ENCODE results near the gene CORIN.
A peak's percentile ranks its signal among the peaks of the same experiment; 100 is the strongest.

CORIN gene

GRCh38 chr4:47837908-47838294, at the start of gene CORIN:
Gene CORIN, minus strand, starts transcription at chr4:47838067. Its CDS starts 118 bp downstream, at chr4:47837949.
- no peak for DNase-seq

- peak; percentile 9 for DNase-seq
These were observed 44.4 kb upstream of the CORIN start for GRCh38 chr4:47882228-47882627.

GRCh38 chr4:47879458-47879857, 41.6 kb upstream of the CORIN start:
- no peak for DNase-seq

GRCh38 chr4:47876784-47877546, 39.1 kb upstream of the CORIN start:
- no peak for DNase-seq

GRCh38 chr4:47876310-47876709, 38.4 kb upstream of the CORIN start:
- DNase-seq, result no peak

- DNase-seq, result no peak
These were observed 36.1 kb upstream of the CORIN start for GRCh38 chr4:47873877-47874541.

- peak; percentile 41 for DNase-seq
These were observed 25.6 kb upstream of the CORIN start for GRCh38 chr4:47863486-47863885.

GRCh38 chr4:47862297-47862696, 24.4 kb upstream of the CORIN start:
- peak; percentile 84 for DNase-seq

GRCh38 chr4:47860305-47860704, 22.4 kb upstream of the CORIN start:
- no peak for DNase-seq

- no peak for DNase-seq
These were observed 20.1 kb upstream of the CORIN start for GRCh38 chr4:47858006-47858405.

GRCh38 chr4:47856713-47857112, 18.8 kb upstream of the CORIN start:
- DNase-seq, result no peak

- peak; percentile 76 for DNase-seq
These were observed 17.5 kb upstream of the CORIN start for GRCh38 chr4:47855350-47855749.

- DNase-seq, result peak; percentile 74
These were observed 14.3 kb upstream of the CORIN start for GRCh38 chr4:47852136-47852535.

- DNase-seq, result no peak
These were observed 11.6 kb upstream of the CORIN start for GRCh38 chr4:47849466-47849865.

GRCh38 chr4:47848041-47848440, 10.2 kb upstream of the CORIN start:
- DNase-seq, result no peak

- no peak for DNase-seq
These were observed 5.1 kb upstream of the CORIN start for GRCh38 chr4:47842985-47843384.

- no peak for DNase-seq
These were observed 2.4 kb upstream of the CORIN start for GRCh38 chr4:47840291-47840690.

GRCh38 chr4:47839259-47839658, 1.4 kb upstream of the CORIN start:
- DNase-seq, result peak; percentile 55

- no peak for DNase-seq
These were observed 578 bp upstream of the CORIN start for GRCh38 chr4:47838445-47838844.

GRCh38 chr4:47837094-47837907, 566 bp downstream of the CORIN start:
- DNase-seq, result peak; percentile 48

- DNase-seq, result peak; percentile 88
These were observed 1.2 kb downstream of the CORIN start for GRCh38 chr4:47836641-47837093.

- DNase-seq, result peak; percentile 41
These were observed 2.4 kb downstream of the CORIN start for GRCh38 chr4:47835494-47835893.

GRCh38 chr4:47831026-47831679, 6.7 kb downstream of the CORIN start:
- DNase-seq, result no peak

Measured in EL (cell line).